Stimulated activated CD8-positive, alpha-beta memory T cell treated with anti-CD3 and anti-CD28 coated beads, Interleukin-12 subunit alpha, Interleukin-12 subunit beta, amount 100 ng/mL, for 24 hours (primary cell): ENCODE measurements around the gene CCDC106.
A peak's percentile ranks its signal among the peaks of the same experiment; 100 is the strongest.

Experiments
- DNase-seq: peaks from one replicate; pipeline ENCODE4 v3.0.0-alpha.2; 2020; ENCODE audit errors: extremely low read depth

Gene CCDC106

DNA sequence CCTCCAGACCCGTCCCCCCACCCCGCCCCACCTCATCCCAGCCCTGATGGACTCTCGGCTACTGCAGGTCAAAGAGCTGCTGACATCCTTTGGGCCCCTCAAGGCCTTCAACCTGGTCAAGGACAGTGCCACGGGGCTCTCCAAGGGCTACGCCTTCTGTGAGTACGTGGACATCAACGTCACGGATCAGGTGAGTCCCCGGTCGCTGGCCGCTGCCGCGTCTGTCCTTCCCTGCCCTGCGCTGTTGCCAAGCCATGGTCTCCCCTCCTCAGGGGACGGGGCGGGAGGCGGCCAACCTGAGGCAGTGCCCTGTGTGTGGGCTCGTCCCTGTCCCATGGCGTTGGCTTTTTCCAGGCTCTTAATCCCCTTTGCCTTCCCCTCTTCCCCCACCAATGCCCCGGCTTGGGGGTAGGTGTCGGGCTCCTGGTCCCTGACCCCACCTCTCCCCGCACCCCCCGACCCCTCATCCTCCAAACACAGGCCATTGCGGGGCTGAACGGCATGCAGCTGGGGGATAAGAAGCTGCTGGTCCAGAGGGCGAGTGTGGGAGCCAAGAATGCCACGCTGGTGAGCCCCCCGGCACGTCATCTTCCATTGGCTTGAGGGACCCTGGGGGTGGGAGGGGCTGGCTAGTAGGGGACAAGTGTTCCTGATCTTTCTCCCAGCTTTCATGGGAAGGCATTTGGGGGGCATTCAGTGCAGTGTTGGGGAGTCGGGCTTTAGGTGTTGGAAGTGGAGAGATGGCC is 20.8 kb downstream of the CCDC106 start:
- DNase-seq, result no peak

DNA sequence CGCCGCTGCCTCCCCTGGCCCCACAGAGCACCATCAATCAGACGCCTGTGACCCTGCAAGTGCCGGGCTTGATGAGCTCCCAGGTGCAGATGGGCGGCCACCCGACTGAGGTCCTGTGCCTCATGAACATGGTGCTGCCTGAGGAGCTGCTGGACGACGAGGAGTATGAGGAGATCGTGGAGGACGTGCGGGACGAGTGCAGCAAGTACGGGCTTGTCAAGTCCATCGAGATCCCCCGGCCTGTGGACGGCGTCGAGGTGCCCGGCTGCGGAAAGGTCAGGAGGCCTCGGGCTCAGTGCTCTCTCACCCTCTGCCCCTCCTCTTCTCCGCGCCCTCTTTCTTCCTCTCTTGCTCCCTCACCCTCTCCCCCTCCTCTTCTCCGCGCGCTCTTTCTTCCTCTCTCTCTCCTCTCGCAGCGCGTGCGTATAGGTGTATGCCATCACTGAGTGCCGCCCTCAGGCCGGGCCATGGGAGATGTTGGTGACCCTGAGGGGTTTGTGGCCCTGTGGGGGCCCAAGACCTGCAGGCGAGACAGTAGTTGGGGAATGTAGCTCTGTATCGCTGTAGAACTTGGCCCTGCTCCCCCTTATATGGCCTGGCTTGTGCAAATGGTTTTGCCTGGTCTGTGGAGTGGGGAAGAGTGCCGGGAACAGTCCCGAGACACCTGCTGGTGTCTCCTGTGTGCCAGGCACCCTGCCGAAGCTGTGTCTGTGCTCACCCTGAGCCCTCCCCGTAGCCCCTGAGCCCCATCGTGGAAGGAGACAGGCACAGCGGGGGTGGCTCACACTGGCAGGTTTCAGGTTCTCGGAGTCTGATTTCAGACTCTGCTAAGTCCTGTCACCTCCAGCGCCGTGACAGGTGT is 21.6 kb downstream of the CCDC106 start:
- no peak for DNase-seq

DNA sequence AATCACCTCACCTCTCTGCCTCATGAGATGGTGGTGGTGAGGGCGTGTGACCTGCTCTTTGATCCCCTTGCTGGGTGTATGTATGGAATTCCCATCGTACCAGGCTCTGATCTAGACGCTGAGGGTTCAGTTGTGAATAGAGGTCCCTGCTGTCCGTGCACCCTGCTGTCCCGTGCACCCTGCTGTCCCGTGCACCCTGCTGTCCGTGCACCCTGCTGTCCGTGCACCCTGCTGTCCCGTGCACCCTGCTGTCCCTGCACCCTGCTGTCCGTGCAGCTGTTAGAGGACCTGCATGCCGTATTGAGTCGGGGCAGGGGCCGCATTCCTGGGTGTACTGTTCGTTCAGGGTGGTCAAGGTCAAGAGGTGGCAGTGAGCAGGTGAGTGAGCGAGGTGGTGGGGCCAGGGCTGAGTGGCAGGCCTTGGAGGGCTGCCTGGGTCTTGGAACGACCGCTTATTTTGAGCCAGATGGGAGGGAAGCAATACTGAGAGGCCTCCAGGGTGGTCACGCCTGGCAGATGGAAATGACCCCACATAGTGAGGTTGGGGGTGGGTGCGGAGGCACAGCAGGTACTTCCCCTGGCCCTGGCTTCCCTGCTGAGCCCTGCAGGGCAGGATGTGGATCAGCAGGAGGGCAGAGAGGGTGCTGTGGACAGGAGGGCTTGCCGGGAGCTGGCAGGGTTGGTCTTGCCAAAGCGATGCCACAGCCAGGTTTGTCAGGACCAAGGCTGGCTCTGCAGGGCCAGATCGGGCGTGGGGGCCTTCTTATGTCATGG is 22.5 kb downstream of the CCDC106 start:
- no peak for DNase-seq

DNA sequence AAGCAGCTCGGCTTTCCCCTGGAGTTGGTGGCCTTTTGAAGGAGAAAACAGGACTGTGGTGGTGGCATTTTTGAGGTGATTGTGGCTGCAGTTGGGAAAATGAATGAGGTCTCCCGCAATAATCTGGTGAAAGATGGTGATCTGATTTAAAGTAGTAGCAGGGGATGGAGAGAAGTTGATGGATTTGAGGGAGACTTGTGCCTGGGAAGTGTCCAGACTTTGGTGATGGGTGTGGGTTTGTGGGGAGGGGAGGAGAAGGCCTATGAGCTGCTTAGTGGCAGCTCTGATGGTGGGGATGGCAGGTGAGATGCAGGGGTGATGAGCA is 23.0 kb downstream of the CCDC106 start:
- no peak for DNase-seq

DNA sequence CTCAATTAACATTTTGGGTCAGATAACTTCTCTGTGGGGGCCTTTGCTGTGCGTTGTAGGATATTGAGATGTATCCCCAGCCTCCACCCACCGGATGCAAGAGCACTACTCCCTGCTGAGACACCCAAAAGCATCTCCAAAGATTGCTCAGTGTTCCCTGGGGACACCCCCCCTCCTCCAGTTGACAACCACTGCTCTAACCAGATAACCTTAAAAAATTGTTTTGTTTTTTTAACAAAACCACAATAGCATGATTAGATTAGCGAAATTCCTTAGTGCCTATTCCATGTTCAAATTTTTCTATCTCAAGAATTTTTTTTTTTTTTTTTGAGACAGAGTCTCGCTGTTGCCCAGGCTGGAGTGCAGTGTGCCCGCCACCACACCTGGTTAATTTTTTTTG is 24.4 kb downstream of the CCDC106 start:
- no peak for DNase-seq

DNA sequence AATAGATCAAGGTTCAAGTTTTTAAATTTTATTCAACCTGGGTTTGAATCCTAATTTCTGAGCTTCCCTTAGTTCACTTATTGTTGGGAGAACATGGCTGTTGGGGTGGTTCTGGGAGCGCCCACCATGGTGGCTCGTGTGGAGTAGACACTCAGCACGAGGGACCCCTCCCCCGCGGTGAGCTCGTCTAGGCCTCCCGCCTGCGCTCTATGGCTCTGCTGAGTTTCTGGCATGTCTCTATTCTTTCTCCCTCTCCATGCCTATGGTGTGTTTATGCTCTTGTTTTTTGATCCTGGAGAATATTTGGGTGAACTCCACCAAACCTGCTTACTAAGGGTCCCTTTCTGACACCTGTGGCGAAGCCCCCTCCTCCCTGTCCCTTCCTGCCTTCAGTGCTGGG is 25.5 kb downstream of the CCDC106 start:
- no peak for DNase-seq

DNA sequence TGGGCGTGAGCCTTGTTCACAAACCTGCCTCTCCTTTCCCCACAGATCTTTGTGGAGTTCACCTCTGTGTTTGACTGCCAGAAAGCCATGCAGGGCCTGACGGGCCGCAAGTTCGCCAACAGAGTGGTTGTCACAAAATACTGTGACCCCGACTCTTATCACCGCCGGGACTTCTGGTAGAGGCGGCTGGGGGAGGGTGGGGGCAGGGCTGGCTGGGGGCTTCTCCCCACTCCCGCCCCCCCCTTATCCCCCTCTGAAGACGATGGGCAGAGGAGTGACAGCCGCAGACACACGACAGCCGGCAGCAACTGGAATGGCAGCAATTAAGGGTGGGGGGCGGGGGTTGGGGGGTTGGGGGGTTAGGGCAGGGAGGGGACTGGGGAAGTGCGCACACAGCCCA is 25.9 kb downstream of the CCDC106 start:
- no peak for DNase-seq

DNA sequence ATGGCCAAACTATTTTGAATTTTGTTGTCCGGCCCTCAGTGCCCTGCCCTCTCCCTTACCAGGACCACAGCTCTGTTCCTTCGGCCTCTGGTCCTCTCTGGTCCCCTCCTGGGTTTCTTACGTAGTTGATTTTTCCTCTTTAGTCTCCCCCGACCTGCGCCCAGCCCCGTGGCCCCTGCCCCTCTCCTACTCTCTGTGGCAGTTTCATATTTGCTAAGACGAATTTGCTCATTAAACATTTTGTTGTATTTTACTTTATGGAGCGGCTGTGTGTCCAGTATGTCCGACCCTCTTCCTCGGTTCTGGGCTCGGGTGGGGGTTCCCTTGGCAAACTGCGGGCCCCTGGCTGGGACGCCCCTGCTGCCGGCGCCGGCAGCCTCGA is 26.4 kb downstream of the CCDC106 start:
- DNase-seq, result no peak

DNA sequence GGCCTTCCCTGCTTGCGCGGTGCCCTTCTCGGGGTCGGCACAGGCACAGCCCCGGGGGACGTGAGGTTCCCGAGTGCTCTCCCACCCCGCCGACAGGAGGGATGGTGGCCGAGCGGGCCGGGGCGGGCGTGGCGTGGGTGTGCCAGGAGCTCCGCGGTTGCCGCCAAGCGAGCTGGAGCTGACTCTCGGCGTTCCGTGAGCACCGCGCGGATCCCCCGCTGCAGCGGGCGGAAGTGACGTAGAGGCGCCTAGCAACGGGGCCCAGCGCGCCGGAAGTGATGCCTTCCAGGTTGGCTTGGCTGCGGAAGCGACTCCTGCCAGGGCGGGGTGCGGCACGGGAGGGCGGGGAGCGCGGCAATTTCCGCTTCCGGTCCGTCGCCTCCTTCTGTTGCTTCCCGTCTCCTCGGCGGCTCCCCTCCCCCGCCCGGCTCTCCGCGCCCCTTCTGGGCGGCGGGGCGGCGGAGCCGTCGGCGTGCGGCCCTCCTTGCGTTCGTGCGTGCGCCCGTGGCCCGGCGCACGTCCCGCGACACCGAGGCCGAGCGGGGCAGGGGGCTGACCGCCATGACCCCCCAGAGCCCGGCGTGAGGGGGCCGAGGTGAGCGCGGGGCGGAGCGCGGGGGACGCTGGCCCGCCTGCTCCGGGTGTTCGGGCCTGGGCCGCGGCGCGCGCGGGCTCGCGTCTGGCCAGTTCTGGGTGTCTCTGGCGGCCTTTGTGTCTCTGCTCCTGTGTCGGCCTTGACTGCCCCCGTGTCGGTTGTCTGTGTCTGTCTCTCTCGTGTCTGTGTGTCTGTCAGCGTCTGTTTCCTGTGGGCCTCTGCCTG is 27.0 kb downstream of the CCDC106 start, which contains the start of gene EPN1:
Gene EPN1 (plus strand): TSS at position 386 of the 820 bp plus-strand sequence. CDS start 3,402 bp downstream, outside the sequence.
- DNase-seq, result peak; percentile 92

DNA sequence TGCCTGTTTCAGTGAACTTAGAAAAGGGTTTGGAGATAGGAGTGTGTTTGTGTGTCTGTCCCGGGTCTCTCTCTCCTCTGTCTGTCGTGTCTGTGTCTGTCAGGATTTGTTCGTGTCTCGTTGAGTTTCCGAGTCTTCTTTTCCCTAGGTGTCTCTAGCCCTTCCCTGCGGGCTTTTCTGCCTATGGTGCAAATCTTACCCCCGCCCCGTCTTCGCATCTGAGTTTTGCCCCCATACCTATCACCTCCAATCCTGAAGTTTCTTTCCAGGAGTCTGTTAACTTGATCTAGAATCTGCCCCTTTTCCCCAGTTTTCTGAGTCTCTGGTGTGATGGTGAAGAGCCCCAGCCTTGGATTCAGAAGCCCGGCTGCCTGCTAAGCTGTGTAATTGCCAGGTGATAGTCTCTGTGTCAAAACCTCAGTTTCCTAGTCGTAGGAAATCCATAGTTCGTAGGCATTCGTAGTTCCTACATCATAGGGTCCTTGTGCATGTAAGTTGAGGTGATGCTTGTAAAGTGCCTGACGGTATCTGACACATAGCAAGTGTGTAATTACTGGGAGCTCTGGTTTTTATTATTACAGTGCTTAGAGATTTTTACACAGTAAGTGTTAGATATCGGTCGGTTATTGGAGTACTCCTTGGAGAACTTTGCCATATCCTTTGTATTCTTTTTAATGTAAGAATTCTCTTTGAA is 27.8 kb downstream of the CCDC106 start:
- DNase-seq, result no peak

DNA sequence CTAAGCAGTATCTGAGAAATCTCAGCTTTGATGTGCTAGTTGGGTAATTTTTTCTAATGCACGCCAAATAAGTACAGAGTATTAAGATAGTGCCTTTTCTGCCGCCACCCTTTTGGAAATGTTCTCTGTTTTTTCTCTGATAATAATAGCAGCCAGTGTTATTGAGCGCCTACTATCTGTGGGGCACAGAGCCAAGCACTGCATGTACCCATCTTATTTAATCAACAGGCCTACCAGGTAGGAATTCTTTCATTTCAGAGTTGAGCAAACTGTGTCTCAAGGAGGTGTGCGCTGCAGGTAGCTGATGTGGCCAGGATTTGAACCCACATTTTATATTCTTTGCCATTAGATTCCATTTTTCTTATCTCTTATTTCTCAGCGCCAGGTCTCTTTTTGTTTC is 28.4 kb downstream of the CCDC106 start:
- DNase-seq, result no peak

DNA sequence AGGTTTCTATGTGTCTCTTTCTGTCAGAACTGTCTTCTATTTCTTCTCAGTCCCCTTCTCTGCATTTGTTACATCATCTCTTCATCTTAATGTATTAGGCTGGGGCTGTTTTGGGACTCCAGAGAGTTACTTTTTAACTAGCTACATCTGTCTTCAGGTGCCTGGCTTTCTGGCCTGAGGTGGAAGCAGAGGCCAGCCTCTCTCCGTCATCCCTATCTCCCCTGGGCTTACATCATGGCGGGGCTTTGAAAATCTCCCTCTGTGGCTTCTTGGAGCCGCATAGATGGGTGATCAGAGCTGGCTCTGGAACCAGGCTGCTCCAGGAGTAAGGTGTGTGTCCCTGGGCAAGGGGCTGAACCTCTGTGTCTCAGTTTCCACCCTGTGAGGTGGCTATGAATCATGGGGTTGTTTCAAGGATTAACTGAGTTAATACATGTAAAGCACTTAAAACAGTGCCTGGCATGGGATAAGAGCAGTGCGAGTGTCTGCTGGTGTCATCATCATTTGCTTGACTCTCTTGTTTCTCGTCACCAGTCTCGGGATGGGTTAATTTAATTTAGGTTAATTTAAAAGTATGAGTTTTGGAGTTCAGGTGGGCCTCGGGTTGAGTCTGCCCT is 29.0 kb downstream of the CCDC106 start:
- DNase-seq, result no peak

DNA sequence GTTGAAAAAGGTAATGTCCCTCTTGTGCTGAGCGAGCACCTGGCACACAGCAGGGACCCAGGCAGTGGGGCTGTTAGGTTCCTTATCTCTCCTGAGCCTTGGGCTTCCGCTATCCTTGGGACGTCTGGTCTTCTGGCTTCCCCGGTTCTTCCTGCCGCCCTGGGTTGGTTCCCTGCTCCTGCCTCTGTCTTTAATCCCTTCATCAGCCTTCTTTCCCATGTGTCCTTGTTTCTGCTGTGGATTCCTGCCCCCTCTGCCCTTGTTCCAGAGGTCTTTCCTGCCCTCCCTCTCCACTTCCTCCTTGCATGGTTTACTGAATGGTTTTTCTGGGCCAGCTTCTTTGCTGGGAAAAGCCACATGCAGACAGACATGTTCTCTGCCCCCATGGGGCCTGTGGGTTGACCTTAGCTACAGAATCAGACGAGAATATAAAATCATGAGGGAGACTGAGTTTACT is 29.6 kb downstream of the CCDC106 start:
- no peak for DNase-seq

DNA sequence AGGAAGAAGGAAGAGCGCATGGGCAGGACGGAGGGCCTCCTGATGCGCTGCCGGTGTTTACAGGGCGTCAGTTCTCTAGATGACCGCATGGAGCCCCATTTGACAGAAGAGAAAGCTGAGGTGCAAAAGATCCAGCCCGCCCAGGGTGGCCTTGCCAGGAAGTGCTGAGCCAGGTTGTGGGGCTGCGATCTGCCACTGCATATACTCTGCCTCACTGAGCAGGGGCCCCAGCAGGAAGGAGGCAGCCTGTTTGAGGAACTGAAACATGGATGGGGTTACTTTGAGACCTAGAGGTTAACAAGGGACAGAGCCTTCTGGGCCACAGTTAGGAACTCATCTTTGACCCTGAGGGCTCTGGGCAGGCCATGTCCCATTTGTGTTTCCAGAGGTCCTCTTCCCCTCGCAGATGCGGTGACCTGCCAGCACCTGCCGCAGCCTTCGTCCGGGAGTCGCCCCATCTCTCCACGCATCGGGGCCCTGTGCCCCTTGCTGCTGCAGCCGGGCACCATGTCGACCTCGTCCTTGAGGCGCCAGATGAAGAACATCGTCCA is 30.2 kb downstream of the CCDC106 start:
- DNase-seq, result no peak

DNA sequence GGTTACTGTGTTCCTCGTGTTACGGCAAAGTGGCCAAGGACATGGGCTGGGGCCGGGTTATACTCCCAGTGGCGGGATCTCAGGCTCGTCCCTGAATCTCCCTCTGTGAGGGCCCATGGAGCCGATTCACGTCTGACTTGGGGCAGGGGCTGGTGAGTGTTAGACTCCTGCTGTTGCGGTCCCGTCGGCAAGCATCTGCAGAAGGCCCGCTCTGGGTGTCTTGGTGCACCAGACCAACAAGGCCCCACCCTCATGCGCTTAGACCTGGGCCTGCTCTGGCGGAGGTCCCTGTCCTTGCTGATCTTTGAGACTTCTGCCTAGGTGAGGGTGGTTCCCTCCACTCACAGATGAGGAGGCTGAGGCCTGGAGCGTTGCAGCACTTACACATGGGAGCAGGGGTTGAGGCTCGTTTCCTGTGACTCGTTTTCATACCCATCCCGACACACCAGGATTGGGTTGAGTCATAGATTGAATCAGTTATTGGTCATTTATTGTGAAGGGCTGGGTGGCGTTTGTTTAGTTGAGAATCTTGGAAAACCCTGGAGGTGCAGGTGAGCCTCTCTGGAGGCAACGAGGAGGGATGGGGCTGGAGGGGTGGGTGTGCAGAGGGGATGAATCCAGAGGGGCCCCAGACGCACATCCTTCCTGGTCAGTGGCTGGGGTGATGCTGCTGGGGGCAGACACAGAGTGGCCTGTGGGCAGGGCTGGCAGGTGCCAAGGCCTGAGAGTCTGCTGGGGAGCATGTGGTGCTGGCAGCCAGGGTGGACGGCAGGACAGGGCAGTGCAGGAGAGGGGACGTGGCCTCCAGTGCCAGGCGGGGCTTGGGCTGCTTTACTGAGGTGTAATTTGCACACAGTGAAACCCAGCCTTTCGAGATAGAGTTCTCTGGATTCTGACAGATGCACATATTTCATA is 31.6 kb downstream of the CCDC106 start:
- no peak for DNase-seq

DNA sequence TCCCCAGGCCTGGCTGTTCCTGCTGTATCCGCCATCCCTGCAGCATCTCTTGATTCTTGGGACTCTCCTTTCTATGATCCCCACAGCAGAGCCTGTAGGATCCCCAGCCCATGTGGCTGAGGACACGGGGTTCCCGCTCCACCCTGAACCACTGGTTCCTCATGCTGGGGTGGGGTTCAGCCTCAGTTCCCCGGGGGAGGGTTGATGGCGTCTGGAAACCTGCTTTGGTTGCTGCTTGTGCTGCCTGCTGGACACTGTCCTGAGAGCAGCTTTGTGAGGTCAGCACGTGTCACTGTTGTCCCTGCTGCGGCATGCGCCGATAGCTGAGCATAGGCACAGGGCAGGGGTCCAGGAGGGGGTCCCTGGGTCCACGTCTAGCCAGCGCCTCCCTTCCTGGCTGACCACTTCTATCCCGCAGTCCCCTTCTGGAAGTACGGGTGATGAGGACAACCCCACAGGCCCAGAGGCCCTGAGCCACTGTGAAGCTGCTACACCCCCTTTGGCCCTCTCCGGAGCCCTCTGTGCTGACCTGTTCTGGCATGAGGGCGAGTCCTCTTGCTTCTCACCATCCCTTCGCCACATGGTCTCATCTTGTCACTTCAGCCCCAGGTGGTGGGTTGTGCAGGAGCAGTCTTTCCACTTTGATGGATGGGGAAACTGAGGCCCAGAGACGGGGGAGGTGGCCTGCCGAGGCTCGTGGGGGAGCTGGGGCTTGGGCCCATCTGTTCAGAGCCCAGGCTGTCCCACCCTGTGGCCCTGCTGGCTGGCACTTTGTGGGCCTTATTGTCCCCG is 32.5 kb downstream of the CCDC106 start:
- no peak for DNase-seq

DNA sequence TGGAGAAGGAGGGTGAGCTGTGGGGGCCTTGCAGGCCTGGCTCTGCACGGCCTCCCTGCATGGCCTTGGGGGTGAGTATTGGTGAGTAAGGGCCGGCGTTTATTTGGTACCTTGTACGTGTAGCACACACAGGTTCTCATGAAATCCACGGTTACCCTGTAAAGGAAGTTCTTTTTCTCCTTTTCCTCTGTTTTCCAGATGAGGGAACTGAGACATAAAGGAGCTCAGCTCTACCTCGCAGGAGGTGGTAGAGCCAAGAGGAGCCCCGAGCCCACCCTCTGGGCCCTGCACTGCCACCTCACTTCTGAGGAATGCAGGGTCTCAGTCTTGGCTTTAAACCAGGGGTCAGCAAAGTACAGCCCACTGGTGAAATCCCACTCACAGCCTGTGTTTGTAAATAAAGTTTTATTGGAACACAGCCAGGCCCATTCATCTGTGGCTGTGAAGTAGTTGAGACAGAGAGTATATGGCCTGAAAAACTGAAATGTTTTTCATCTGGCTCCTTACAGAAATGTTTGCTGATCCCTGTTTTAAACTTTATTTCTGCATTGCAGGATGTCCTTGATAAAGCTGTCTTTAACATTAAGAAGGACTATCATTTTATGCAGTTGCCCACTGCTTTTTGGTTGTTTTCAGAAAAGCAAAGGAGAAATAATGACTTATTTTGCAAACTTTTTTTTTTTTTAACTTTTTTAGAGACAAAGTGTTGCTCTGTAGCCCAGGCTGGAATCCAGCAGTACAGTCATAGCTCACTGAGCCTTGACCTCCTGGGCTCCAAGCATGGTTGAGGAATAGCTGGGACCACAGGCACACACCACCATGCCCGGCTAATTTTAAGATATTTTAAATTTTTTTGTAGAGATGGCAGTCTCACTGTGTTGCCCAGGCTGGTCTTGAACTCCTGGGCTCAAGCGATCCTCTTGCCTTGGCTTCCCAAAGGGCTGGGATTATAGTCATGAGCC is 33.4 kb downstream of the CCDC106 start:
- no peak for DNase-seq
